Mucosa of descending colon (tissue), 3 donors: Measurements from ENCODE around the gene COL25A1. TPM values are rescaled to one million over a fixed set of nuclear protein-coding genes. Genes with fewer than 3 reads are reported as not detected.

Experiments
- ATAC-seq: fragments of 200-7000 bp; cut with Tn5 transposase; one replicate; pipeline ENCODE4 v1.9.1; 2020; ENCODE audit warnings: mild to moderate bottlenecking, moderate library complexity
- DNase-seq, 3 donors: peaks; one replicate each; pipeline ENCODE4 v3.0.0-alpha.2; 2020
- H3K36me3 ChIP-seq: fragments of 200-600 bp; one replicate; pipeline ENCODE4 v1.8.0; 2021; ENCODE audit warnings: low read depth, mild to moderate bottlenecking
- H3K4me1 ChIP-seq: fragments of 200-600 bp; one replicate; pipeline ENCODE4 v1.8.0; 2021; ENCODE audit warnings: low read depth, mild to moderate bottlenecking
- H3K4me3 ChIP-seq: fragments of 200-600 bp; one replicate; pipeline ENCODE4 v1.8.0; 2021; ENCODE audit warnings: mild to moderate bottlenecking
- H3K9me3 ChIP-seq: fragments of 200-600 bp; one replicate; pipeline ENCODE4 v1.8.0; 2021; ENCODE audit warnings: mild to moderate bottlenecking
- intact Hi-C, 2 donors: fragments of 100-400 bp; cut with DNase I in 1 of 2; cut with micrococcal nuclease in 1 of 2; formaldehyde crosslinking; loops; one replicate each; pipeline versions ENCODE4 v1.11.0 to v1.11.1; 2022; cut with DNase I, micrococcal nuclease
- total RNA-seq, 3 donors: library from RNA; stranded (reverse); fragmentation: NEBNext Ultra II Directional in 2 of 3; extraction: Animal tissue kit (Norgen Biotek cat#: 25700) in 2 of 3; gene quantifications; one replicate each; pipeline versions ENCODE4 v1.2.1 to v1.2.4, GENCODE V29; 2021 to 2023
- TF ChIP-seq, protein P1 (sequence below): fragments of 200-600 bp; IDR thresholded peaks from one replicate; pipeline ENCODE4 v1.8.0; 2022; ENCODE audit warnings: antibody characterized with exemption, mild to moderate bottlenecking
- donor health status: DM: no; HTN: no; CAD: no; lungs with moderate emphysema.
- donor health status: DM: no; HTN: no; CAD: no.
- donor health status: DM: no; HTN: yes; CAD: no.

Gene COL25A1
- total RNA-seq, 3 donors from 2014 or later, result 0.12 to 0.35 (median 0.14) TPM

DNA sequence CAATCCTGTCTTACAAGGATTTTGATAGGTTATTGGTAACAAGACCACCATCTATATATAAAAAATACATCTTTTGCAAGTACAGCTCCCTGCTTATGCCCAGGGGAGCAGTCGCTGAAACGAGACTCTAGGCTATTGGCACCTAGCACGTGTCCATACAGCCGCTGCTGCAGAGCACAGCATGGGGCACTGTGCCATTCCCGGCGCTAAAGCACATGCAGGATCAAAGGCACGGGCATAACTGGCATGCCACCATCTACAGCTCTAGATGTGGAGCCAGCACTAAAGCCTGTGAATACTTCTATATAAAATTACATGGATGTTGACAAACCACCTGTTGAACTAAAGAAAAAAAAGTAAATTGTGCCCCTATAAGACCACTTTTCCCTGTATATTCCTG is 144.8 kb downstream of the COL25A1 start:
- Histone ChIP-seq H3K4me3 (no peak overlapping the region), H3K36me3 (no peaks in the 10 kb centered on the region), H3K4me1 (no peaks in the 10 kb centered on the region), H3K9me3 (no peaks in the 10 kb centered on the region)
- DNase-seq (no peak), ATAC-seq (no peak)
- intact Hi-C loops, result no loop called here
- TF ChIP-seq, protein P1, sequence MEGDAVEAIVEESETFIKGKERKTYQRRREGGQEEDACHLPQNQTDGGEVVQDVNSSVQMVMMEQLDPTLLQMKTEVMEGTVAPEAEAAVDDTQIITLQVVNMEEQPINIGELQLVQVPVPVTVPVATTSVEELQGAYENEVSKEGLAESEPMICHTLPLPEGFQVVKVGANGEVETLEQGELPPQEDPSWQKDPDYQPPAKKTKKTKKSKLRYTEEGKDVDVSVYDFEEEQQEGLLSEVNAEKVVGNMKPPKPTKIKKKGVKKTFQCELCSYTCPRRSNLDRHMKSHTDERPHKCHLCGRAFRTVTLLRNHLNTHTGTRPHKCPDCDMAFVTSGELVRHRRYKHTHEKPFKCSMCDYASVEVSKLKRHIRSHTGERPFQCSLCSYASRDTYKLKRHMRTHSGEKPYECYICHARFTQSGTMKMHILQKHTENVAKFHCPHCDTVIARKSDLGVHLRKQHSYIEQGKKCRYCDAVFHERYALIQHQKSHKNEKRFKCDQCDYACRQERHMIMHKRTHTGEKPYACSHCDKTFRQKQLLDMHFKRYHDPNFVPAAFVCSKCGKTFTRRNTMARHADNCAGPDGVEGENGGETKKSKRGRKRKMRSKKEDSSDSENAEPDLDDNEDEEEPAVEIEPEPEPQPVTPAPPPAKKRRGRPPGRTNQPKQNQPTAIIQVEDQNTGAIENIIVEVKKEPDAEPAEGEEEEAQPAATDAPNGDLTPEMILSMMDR, result no peak

DNA sequence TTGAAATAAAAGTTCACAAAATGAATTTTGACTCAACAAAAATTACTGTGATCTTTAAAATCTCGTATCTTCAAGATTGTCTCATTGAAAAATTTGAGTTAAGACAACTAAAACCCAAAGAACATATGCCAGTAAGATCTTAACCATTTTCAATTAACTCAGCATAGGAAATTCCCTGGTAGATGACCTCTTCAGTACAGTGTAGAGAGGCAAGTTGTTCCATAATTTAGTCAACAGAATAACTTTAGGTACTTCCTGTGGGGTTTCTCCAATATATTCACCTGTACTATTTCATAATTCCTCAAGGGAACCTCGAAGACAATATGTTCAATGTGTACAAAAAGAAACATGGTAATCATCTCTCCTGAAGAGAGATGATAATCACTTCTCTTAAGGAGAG is 145.3 kb downstream of the COL25A1 start:
- ATAC-seq (no peak), DNase-seq (no peak)
- Histone ChIP-seq H3K4me3 (no peak overlapping the region), H3K9me3 (no peaks in the 10 kb centered on the region), H3K36me3 (no peaks in the 10 kb centered on the region), H3K4me1 (no peaks in the 10 kb centered on the region)
- TF ChIP-seq, protein P1, result no peak
- intact Hi-C loops, result no loop called here

DNA sequence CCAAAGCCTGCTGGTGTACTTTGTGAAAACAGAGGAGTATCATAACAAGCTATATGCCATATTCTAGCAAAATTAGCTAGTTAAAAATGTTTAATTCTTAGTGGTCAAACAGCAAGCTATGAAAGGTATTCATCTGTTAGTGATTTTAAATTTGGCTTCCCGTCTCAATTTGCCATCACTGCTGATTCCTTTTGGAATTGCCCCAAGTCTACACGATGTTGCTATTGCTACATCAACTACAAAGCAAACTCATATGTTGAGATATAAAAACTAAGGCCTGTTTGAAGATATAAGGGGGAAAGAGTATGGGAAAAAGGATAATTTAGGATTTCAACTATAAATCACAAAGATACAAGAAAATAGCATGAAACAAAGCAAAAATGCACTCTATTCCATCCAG is 146.1 kb downstream of the COL25A1 start:
- intact Hi-C loops, result no loop called here

DNA sequence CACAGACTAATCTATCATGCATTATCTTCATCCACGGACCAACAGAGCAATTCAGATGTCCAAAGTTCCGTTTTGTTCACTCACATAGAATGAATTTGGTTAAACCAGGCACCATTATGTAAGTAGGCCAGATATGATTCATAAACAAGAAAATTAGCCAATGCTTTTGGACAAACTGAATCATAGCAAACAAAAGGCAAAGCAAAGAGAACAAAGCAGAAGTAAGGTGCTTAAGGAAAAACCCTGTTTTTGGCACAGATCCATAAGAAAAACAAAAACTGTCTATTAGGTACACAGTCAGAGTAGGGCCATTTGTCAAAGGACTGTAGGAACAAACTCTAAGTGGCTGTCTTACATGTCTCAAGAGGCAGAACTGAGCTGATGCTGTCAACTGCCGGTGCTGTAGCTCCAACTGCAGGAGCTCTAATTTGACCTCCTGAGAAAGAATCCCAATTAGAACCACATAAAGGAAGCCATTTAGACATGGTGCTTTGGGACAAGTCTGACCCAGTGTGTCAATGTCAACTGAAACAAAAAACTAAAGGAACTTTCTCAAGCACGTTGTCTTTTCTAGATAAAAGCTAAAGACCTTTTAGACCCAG is 146.7 kb downstream of the COL25A1 start:
- no peaks in the 10 kb centered on the region for H3K4me1 ChIP-seq
- H3K36me3 ChIP-seq, result no peaks in the 10 kb centered on the region
- no peak for ATAC-seq
- no peaks in the 10 kb centered on the region for H3K9me3 ChIP-seq
- TF ChIP-seq, protein P1, result no peak
- no peak overlapping the region for H3K4me3 ChIP-seq
- intact Hi-C loops, result no loop called here
- no peak for DNase-seq

More for the DNA sequence above, 146.1 kb downstream of the COL25A1 start:
- no peak overlapping the region for H3K4me3 ChIP-seq
- DNase-seq, result no peak
- no peaks in the 10 kb centered on the region for H3K36me3 ChIP-seq
- H3K9me3 ChIP-seq, result no peaks in the 10 kb centered on the region
- H3K4me1 ChIP-seq, result no peaks in the 10 kb centered on the region
- no peak for ATAC-seq
- TF ChIP-seq, protein P1, result no peak

DNA sequence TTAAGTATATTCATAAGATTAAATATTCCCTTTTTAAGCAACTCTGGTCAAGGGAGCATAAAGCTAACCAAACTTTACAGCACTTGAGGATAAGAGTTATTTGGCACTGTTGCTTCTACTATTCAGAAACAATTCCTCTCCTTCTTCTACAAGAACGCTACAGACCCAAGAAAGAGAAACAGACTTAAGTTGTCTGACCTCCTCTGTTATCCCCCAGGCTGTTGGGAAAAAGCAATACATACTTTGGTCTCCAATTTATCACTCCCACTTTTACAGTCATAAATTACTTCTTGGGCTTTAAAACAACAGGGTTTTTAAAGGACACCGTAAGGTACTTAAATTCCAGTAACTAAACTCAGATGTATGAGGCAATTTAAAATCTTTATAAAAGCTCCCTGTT is 147.4 kb downstream of the COL25A1 start:
- intact Hi-C loops, result no loop called here
- no peak for DNase-seq

More for the DNA sequence above, 147.4 kb downstream of the COL25A1 start:
- no peaks in the 10 kb centered on the region for H3K4me1 ChIP-seq
- no peaks in the 10 kb centered on the region for H3K36me3 ChIP-seq
- ATAC-seq, result no peak
- H3K4me3 ChIP-seq, result no peak overlapping the region
- no peaks in the 10 kb centered on the region for H3K9me3 ChIP-seq
- TF ChIP-seq, protein P1, result no peak
